Measurements from ENCODE around the gene IGSF22.

IGSF22 gene

DNA sequence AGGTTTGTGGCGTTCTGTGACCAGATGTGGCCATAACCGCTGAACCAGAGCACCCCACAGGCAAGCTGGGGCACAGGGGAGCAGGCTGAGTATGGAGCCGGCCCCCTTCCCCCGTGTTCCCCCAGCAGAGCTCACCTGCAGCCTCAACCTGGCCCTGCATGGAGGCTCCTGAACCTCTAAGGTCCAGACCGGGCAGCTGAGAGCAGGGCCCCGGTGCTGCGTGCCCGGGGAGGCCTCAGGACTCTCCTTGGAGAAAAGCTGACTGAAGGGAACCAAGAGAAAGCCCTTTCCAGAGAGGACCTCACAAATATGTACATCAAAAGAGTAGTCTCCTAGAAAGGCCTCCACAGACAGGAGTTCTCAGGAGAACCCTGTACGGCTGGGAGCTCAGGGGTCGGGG is 17.4 kb upstream of the IGSF22 start:
- no peak for DNase-seq

DNA sequence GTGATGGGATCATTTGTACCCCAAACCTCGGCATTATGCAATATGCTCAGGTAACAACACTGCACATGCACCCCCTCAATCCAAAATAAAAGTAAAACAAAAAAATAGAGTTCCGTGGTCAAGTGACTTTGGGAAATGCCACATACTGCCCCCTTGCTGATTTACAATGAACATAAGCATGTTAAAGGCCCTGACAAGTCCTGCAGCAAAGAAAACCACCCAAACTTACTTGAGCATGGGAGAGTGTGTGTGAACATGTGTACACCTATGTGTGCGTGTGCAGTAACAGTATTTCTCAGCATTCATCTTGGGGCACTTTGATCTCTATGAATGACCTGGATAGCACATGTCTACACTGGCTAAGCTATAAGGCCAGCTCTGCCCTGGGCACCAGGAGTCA is 15.8 kb upstream of the IGSF22 start:
- no peak for DNase-seq

DNA sequence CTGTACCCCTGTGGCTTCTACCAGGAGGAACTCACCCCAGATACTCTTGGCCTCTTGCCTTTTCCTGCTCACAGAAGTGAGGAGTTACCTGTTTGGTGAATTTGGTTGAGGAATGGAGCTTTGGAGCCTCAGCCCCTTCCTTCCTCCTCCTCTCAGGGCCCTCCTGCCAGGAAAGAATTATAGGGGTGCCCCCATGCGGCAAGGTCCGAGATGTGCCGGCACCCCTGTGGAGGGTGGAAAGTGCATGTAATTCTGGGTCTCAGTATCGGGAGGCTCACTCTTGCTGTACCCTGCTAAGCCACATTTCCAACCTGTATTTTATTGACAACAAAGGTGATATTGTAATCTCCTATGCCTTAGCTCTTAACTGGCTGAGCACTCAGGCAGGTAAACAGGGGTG is 13.7 kb upstream of the IGSF22 start:
- DNase-seq: no peak

DNA sequence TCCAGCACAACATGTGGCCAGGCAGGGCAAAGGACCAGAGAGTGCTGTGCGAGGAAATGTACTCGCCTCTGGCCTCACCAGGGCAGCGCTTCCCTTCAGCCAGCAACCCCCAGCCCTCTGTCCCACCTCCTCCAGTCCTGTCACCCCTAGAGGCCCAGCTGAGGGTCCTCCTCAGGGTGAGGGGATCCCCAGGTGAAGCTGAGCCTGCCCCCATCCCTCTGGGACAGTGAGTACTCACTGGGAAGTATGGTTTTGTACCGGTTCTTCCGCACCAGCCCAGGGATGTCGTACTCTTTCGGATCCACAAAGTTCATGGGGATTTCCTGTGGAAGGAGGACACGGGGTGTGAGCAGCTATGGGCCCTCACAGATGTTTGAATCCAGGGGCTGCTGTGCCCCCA is 11.7 kb upstream of the IGSF22 start:
- no peak for DNase-seq

DNA sequence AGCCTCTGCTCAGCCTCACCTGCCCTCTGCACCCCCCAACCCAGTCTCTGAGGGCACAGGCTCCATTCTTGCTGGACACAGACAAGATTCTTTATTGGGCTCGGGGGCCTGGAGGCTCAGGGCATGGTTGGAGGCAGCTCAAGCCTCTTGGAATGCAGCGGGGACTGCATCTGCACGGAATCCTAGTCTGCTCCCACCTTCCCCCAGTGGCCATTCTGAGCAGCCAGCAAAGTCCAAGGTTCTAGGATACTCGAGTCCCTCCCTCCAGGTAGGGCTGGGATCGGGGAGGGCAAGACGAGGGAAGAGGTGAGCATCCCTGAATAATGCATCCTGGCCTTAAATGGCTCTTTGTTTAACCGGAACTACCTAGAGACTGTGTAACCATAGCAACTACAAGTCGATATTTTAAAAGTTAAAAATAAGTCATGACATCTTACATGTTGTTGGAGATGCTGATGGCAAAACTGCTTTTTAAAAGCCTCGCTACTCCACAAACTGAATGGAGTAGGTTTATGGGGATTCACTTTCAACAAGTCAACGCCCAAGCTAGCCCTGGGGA is 10.7 kb upstream of the IGSF22 start:
- no peak for DNase-seq

DNA sequence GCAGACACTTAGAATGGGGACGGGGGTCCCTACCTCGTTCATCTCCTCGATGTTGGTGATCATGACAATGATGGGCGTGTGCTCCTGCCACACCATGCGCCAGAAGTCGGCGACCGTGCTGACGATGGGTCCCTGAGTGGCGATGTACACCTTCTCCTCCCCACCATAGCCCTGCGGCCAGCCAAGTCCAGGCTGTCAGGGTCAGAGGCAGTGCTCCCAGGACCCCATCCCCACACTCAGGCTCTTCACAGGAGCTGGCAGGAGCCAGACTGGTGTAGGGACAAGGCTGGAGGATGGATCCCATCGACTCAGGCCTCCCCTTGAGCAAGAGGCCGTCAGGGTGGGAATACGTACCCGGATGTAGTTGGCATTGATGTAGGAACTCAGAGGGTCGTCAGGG is 7.2 kb upstream of the IGSF22 start:
- DNase-seq: no peak

DNA sequence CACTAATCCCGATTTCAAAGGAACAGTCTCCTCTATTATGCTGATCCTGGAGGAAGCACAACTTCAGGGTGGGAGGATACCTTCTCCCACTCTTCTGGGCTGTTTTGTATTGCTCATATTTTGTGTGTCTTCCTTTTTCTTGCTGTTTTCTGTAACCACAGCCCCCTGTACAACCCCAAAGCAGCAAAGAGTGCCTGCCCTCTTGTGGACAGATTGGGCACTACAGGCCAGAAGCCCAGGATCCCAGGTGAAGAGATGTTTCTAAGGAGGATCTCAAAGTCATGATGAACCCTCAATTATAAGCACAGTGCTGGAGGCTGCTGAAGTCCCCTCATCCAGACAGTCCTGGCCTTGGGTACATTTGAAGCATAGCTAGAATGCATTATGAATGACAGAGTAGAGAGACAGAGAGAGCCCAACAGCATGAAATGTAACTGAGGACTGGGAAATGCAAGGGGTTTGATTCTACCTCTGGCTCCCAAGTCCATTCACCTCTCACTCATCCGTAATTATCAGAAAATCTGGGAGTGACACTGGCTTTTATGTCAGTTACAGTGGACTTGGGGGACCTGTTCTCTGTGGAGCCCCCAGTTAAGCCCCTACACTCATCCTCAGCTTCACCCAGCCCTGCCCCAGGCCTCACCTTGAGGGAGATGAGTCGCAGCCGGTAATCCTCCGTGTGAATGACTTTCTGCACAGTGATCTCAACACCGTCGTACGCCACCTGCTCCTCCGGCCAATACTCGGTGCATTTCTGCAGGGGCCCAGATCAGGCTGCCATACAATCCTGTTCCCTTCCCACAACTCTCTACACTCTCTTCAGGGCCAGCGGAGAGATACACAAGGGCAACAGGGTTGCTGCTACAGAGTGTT is 6.2 kb upstream of the IGSF22 start:
- DNase-seq: peak; percentile 11 to 23

DNA sequence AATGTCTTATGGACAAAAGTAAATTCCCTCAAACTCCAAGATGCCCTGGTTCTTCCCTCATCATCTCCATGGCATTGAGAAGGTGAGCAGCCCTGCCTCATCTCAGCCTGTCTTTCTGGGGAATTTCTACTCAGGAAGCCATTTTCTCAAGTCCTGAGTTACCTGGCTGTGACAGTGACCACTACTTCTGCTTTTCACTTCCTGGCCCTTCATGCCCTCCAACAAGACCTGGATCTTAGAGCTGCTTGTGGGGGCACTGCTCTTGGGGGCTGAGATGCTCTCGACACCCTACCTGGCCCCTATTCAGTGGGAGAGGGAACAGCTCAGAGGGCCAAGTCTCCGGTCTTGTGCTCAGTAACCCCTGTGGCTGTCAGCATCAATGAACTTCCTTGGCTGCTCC is 5.5 kb upstream of the IGSF22 start:
- no peak for DNase-seq

DNA sequence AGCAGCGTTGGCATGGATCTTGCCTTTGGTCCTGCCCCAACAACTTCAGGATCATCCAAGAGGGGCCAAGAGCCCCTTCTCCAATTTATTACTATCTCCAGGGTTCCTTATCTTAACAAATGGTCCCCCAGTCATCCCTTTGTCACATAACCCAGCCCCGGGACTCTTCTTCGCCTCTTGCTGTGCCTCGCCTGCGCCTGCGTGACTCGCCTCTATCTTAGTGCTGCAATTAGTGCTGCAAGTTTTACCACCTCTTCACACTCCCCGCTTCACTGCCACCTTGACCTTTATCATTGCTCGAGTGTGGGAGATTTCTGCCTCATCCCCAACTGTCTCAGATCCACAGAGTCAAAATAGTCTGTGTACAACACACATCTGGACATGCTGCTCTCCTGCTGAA is 4.0 kb upstream of the IGSF22 start:
- no peak for DNase-seq

DNA sequence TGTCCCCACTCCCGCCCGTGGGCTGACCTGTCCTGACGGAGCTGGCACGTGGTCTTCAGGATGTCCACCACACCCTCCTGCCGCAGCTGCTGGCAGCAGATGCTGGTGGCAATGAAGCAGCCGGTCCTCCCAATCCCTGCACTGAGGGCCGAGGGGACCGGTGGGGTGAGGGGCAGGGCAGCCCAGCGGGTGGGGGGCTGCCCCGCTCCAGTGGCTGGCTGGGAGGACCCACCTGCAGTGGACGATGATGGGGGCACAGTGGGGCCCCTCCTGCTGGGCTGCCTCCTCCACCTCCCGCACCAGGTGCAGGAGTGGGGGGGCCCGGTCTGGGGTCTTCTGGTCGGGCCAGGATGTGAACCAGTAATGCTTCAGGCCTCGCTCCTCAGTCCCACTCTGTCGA is 3.4 kb upstream of the IGSF22 start:
- DNase-seq: no peak

DNA sequence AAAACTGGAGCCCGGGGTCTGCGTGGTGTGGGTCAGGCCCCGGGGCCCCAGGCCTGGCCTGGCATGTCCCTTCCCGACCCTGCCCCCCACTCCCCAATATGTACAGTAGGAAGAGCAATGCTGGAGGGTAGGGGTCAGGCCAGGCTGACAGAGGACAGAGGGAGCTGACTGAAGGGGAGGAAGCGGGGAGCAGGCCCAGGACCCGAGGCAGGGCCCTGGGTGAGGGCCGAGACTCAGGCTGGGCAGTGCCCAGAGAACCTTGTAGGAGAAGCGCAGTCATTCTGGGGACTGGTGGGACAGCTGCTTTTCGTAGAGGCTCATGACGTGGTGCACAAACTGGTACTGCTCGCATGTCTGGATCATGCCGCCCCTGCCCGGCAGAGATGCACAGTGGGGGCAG is 2.7 kb upstream of the IGSF22 start:
- DNase-seq: no peak

DNA sequence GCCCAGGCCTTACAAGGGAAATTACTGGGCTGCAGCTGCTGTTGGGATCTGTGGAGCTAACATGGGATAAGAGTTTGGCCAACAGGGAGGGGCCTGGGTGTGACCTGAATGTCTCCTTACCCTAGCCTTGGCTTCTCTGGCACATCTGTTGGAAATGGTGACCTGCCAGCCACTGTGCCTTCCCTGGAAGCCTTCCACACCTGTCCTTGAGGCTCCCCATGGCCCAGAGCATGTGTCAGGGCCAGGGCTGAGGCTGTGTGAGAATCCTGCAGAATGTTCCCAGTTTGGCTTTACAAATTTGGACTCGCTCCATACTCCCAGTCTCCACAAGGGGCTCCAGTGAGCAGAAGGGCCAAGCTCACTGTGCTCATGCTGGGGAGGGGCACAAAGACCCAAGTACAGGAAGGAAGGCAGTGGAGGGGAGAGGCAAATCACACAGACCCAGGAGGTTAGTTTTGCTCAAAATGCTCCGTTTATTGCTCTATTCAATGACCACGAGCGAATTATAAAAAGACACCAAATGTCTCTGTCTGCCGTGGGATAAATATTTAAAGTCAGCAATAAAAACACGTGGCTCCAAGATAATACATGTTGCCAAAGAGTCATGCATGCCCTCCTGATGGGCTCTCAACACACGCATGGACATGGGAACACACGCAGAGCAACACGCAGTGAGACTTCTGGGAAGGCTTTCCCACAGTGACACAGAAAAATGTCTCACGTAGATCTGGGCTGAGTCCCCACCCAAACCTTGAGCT is 1.7 kb upstream of the IGSF22 start:
- no peak for DNase-seq

DNA sequence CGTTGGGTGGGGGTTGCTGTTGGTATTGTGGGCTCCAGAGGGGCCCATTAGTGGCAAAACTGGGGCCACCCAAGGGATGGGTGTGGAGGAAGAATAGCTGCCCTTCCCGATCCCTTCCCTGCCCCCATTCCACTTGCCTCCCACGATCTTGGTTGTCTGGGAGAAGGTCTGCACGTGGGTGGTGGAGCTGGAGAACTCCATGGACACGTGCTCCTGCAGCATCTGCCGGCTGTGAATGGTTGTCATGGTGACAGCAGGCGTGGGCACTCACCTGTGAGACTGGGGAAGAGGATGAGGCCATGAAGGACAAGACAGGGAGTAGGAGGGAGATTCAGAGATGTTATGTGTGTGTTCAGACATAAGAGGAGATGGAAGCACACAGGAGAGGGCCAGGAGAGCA is 2.0 kb downstream of the IGSF22 start:
- DNase-seq: no peak

DNA sequence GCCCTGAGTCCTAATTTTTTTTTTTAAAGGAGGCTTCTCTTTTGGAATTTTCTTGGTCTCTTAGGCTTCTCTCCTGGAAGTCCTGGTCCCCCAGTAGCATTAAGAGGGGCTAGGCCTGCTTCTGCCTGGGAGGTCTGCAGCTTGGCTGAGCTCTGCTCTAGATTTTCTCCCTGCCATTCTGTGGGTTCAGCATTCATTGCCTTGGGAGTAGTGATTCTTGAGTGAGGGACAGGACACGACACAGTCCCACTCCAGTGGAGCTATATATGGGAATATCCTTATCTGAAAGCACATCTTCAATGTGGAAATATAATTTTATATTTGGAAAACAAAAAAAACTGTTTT is 3.7 kb downstream of the IGSF22 start:
- DNase-seq: no peak

DNA sequence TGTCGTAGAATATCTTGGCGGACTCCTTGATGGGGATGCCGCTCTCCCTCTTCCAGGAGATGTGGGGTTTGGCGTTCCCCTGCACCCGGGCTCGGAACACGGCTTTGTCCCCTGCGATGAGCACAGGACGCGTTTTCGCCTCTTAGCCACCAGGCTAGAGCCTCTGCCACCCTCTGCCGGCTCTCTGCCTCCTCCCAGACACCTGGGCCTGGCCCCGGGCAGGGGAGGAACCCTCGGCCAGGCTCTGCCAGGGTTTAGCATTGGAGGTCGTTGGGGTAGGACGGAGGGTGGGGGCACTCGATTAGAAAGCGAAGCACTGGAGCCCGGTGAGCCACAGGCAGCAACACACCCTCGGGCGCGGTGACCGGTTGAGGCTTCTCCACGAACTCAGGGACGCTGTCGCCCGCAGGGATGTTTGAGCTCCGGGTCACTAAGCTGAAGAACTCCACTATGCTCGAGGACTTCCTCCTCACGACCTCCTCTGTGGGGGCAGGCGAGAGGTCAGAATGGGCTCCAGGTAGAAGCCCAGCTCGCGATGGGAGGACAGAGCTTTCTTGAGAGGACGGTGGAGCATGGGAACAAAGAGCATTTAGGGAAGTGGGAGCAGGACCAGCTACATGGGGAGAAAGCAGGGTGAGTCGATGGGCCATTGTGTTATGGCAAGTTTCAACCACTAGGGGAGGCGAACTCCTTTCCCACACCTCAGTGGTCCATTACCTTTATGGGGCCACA is 4.3 kb downstream of the IGSF22 start:
- no peak for DNase-seq

DNA sequence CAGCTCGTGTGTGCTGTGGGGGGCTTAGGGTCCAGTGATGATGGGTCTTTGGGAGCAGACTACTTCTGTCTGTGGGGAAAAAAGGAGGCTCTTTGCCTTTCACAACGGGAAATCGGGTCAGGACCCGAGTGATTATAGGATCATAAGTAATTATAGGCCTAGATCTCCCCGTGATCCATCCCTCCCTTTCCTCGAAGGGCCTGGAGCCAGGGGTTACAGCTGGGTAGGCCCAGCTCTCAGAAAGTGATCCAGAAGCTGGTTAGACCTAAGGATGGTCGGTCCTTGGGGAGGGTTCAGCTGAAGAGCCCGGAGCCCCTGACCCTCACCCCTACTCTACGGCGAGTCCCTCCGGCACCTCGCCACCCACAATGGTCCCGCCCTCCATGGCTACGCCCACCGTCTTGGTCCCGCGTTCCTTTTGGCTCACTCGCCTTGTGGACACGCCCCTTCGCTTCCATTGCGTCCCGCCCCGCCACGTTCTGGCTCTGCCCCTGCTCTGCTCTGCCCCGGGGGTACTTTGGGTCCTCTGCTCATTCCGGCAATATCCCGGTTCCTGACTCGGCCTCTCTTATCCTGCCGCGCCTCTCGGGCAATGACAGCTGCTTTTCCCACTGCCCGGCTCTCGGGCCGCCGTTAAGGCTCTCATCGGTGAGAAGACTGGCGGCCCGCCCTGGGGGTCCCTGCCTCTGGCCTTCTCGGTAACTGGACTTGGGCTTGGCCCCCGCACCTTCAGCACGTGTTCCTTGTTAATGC is 5.0 kb downstream of the IGSF22 start:
- no peak for DNase-seq

DNA sequence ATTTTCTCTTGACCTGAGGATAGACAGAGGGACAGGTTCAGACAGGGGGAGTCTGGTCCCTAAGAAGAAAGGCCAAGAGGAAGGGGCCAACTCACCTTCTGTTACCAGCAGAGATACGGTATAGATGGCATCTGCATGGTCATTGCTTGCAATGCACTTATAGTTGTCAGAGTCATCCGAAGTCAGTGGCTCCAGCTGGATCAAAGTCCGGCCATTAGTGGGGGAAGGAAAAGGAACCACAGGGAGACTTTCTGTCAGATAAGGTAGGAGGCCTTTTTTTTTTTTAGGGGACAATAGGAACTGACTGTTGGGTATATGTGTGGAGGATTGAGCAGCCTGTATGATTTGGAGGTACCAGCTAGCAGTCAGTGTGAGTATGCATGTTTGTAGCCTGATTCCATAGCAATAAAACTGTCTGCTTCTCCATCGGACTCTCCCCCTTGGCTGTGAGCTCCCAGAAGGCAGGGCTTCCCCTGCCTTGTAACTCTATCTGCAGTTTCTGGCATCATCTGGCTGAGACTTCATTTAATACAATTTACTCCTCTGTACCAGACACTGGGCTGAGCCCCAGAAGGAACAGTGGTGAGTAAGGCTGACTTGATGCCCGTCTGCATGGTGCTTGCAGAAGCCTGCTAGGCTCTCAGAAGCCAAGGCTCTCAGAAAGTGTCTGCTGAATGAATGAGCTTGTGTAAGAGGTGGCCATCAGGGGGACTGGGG is 5.7 kb downstream of the IGSF22 start:
- no peak for DNase-seq

DNA sequence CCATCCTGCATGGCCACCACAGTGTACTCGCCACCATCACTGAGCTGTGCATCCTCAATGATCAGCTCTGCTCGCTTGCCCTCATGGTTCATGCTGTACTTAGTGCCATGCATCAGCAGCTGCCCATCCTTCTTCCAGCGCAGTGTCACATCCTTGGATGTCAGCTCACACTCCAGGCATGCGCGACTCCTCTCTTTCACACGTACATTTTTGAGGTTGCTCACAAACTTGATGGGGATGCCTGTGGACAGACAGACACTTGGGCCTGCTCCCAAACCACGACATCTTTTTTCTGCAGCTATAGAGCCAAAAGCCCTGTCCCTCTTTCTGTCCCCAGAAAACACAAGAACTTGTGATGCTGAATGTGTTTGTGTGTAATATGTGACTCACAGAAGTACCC is 10.5 kb downstream of the IGSF22 start:
- no peak for DNase-seq

DNA sequence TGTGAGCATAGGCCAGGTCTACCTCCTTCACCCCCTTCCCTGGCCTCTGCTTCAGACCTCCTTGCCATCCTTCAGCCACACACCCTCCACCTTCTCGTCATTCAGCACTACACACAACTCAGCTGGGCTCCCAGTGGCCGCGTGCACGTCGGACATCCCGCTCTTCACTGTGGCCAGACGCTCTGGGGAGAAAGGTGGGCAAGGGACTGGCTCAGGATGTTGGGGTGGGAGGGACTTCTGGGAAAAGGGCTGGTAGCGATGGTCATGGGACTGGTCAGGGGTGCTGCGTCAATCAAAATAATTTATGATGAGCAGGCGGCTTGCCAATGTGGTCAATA is 11.6 kb downstream of the IGSF22 start:
- no peak for DNase-seq

DNA sequence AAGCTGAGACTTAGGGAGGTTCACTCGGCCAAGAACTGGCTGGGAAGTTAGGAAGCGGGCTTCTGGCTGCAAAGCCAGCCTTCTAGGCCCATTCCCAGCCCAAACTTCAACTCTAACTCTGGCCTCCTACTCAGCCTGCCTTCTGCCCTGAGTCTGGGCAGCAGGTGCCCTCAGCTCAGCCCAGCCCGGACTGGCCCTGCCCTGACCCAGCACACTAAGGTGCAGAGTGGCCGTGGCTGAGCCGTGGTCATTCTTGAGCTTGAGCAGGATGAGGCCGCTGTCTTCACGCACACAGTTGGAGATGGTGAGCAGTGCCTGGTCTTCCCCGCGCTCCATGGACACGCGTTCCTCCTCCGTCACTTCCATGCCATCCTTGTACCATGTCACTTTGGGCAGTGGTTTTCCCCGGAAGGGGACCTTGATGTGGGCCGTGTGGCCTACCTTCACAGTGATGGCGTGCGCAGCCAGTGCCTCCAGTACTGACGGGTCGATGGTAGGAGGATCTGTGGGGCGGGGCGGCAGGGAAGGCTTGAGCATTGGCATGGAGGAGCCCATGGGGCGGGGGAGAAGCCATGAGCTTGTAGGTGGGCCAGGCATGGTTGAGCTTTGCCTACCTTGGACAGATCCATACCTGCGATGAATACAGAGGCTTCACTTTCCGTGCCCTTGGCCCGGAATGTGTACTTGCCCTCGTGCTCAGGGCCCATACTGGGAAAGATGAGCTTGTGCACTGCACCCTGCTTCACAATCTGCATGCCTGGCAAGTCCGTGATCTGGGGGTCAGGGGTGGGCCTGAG is 12.1 kb downstream of the IGSF22 start:
- no peak for DNase-seq

DNA sequence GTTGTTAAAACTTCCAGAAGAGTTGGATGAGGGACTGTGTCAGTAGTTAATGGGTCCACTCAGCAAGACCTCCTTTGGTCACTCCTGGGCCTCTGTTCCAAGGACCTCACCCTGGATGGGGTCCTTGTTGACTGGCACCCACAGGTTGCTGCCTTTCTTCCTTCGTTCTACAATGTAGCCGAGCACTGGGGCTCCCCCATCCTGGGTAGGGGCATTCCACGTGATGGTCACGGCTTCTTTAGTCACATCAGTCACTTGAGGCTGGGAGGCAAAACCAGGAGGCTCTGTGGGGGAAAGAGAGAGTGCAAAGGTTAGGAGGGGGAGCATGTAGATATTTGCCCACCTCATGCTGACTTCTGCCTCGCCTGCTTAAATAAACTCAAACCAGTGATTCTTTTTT is 15.4 kb downstream of the IGSF22 start:
- no peak for DNase-seq
